Measurements from ENCODE around the gene LCN1. TPM values are rescaled to one million over a fixed set of nuclear protein-coding genes. Genes with fewer than 3 reads are reported as not detected.
"Not testable (repeated sequence)": the region's sequence is repeated elsewhere in the genome, so short reads cannot be mapped to it uniquely, and the experiment has no call there.

Gene LCN1
- polyA plus RNA-seq, 1 donor: not detected

GRCh38 chr9:135522137-135522877 is 1.1 kb downstream of the LCN1 start:
- DNase-seq: no peak

DNA sequence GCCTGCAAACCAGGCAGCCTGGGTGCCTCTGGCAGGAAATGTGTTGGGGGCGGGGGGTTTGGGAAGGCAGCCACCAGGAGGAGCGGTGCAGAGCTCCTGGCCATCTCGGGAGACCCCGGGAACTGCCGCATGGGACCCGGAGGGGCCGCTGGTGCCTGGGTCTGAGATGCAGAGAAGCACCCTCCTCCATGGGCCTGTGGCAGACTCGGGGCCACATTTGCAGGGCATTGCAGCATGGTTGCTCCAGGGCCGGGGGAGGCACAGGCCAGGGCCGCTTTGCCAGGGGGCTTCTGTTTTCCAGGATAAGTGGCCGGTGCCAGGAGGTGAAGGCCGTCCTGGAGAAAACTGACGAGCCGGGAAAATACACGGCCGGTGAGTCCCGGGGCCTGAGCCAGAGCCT is 1.7 kb downstream of the LCN1 start:
- DNase-seq: no peak

DNA sequence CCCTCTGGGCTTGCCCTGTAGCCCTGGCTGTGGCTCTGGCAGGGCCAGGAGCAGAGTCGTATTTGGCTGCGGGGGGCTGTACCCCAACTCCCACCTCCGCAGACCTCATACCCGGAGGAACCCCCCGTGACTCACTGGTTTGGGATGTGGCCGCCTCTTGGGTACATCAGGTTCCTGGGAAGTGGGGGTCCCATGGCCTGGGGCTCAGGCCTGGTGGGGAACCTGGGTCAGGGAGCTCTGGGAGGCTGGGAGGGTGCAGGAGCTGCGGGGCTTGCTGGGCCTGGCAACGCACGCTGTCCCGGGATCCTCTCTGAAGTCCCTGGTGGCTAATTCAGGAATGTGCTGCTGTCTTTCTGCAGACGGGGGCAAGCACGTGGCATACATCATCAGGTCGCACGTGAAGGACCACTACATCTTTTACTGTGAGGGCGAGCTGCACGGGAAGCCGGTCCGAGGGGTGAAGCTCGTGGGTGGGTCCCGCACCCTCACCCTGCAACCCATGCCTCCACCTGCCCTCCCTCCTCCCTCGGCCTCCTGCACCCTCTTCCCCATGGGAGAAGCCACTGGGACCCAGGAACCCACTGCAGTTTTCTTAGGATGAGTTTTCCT is 2.4 kb downstream of the LCN1 start:
- DNase-seq: no peak

GRCh38 chr9:135524130-135524861 is 3.1 kb downstream of the LCN1 start:
- DNase-seq: no peak

DNA sequence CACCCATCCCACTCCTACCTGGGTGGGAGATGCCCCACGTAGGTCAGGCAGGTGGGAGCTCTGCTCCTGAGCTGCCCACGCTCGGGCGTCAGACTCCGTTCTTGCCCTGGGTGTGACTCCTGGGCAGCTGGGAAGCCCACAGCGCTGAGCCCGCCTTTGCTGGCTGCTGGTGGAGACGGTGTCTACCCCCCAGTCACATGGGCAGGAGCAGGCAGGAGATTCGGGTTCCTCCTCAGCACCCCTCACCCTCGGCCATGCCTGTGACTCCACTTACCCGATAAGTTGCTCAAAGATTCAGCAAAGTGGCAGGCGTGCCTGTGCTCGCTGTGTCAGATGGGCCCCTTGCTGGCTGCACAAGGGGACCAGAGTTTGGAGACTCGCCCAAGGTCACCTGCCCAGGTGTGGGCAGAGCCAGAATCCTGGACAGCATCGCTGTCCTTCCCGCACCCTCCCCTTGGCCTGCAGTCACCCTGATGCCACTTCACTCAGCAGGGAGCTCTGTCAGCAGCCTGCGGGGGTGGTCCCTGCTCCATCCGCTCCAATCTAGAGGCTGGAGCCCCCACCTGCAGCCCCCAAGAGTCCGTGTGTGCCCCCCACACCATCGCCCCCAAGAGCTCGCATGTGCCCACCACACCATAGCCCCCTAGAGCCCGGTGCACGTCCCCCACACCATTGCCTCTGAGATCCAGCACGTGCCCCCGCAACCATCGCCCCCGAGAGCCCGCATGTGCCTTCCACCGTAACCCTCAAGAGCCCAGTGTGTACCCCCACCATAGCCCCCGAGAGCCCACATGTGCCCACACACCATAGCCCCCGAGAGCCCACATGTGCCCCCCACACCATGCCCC is 4.2 kb downstream of the LCN1 start:
- no peak for DNase-seq

- DNase-seq: no peak
These were observed 5.0 kb downstream of the LCN1 start for GRCh38 chr9:135526089-135526729.

- DNase-seq: no peak
These were observed 5.7 kb downstream of the LCN1 start for GRCh38 chr9:135526730-135527571.

- DNase-seq: not testable (repeated sequence)
These were observed 7.7 kb downstream of the LCN1 start for GRCh38 chr9:135528842-135529435.

DNA sequence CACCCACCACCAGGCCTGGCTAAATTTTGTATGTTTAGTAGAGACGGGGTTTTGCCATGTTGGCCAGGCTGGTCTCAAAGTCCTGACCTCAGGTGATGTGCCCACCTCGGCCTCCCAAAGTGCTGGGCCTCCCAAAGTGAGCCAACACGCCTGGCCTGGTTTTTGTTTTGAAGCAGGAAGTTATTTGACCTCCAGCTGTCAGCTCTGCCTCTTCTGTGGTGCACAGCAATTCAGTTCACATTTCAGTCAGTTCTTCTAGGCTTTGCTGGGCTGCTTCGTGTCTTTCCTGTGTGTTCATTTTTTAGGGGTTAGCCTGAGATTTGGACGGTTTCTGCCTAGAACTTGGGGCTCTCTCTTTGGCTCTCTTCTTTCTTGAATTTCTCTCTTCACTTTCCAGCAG is 8.9 kb downstream of the LCN1 start:
- no peak for DNase-seq

- no peak for DNase-seq
These were observed 9.9 kb downstream of the LCN1 start for GRCh38 chr9:135531096-135531495.

DNA sequence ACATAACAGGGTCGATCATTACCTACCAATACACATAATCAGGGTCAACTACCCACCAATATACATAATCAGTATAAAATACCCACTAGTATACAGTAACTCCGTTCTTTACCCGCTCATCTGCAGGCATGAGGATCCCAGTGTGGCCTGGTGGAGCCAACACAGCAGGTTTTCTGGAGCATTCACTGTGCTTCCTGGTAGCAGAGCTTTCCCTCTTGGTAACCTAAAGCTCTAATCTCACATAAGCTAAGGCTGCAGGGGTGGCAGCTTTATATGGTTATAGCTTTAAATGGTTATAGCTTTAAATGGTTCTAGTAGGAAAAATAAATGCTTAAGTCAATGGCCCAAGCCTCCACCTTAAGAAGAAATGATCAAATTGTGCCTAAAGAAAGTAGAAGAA is 11.9 kb downstream of the LCN1 start:
- DNase-seq: no peak

- DNase-seq: no peak
These were observed 12.4 kb downstream of the LCN1 start for GRCh38 chr9:135533674-135534073.

- not testable (repeated sequence) for DNase-seq
These were observed 13.0 kb downstream of the LCN1 start for GRCh38 chr9:135534192-135534711.

- DNase-seq: not testable (repeated sequence)
These were observed 13.6 kb downstream of the LCN1 start for GRCh38 chr9:135534826-135535225.

DNA sequence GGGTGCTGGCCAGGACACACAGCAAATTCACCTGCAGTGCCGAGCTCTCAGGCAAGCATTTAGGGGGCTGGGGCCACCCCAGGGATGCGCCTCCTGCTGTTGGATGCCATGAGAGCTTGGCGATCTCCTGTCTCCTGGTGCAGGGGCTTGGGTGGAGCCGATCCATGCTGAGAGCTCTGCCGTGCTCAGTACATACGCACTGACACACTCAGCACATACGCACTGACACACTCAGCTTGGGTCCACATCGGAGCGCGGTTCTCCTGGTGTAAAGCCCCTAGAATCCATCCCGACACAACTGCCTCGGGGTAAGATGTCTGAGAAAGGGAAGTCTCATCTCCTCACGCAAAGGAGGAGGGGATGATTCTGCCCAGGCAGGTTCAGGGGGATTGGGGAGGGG is 14.4 kb downstream of the LCN1 start:
- DNase-seq: not testable (repeated sequence)

DNA sequence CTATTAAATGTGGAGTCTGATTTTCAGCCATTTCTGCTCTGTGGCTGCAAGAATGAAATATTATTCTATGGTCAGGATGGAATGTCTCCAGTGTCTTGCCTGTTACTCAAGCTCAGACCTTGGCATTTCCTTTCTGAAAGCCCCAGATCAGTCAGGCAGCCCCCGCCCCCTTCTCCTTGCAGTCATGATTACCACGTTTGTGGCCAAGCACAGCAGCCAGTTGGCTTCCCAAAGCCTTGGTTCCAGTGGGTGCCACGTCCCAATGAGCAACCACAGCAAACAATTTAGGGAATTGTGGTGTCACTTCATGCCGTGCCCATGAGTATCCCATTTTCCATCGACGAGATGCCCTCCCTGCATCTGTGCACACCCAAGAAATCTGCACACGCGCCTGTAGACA is 15.0 kb downstream of the LCN1 start:
- no peak for DNase-seq

- DNase-seq: not testable (repeated sequence)
These were observed 22.1 kb downstream of the LCN1 start for GRCh38 chr9:135543262-135543894.

GRCh38 chr9:135544981-135545635 is 23.9 kb downstream of the LCN1 start:
- no peak for DNase-seq

GRCh38 chr9:135545646-135546176 is 24.5 kb downstream of the LCN1 start, which contains the start of gene OBP2A:
TSS of gene OBP2A (plus strand) at chr9:135546126. CDS start at chr9:135546181, 55 bp downstream.
- not testable (repeated sequence) for DNase-seq
